IMR-90 (cell line): ENCODE results near the gene HMG20B. TPM values are rescaled to one million over a fixed set of nuclear protein-coding genes. Genes with fewer than 3 reads are reported as not detected.

ENCODE experiments used
- ATAC-seq: fragments of 200-7000 bp; cut with Tn5 transposase; 2 replicates; pipeline ENCODE4 v1.9.1; 2020; ENCODE audit warnings: low read depth, mild to moderate bottlenecking, moderate library complexity
- BruUV-seq: library from RNA; stranded (reverse); fragments of 400-500 nt; replicated peaks from 2 replicates; lab custom pipeline; 2021; lab: Mats Ljungman, UMichigan
- CTCF ChIA-PET: fragments of 300-600 bp; formaldehyde crosslinking; extraction: SDS; loops from one replicate; lab custom pipeline; 2021; ENCODE audit warnings: antibody characterized with exemption; lab: Yijun Ruan, JAX
- POLR2A ChIA-PET: fragments of 300-600 bp; sonication (Branson Sonifier 250); formaldehyde crosslinking; loops from one replicate; lab custom pipeline; 2022; ENCODE audit warnings: antibody characterized with exemption; ENCODE audit not compliant: unreplicated experiment; lab: Charles Lee
- DNase-seq: peaks from one replicate; pipeline ENCODE4 v3.0.0; 2013
- H2AFZ ChIP-seq: replicated peaks from 2 replicates; pipeline ENCODE3; 2013; ENCODE audit warnings: low read length, mild to moderate bottlenecking; ENCODE audit not compliant: poor library complexity
- H2AK5ac ChIP-seq: 2 replicates; pipeline ENCODE4 v1.6.1; 2013; ENCODE audit warnings: low read depth, low read length, inconsistent platforms
- H2AK9ac ChIP-seq: replicated peaks from 2 replicates; pipeline ENCODE3; 2013; ENCODE audit warnings: mild to moderate bottlenecking, low read depth, low read length, moderate library complexity; ENCODE audit not compliant: poor library complexity
- H2BK120ac ChIP-seq: 2 replicates; pipeline ENCODE4 v1.6.1; 2013; ENCODE audit warnings: low read depth, low read length, inconsistent platforms
- H2BK15ac ChIP-seq: 3 replicates; pipeline ENCODE4 v1.6.1; 2013; ENCODE audit warnings: low read depth, low read length, inconsistent platforms
- H2BK20ac ChIP-seq: 2 replicates; pipeline ENCODE4 v1.6.1; 2013; ENCODE audit warnings: low read depth, mild to moderate bottlenecking, inconsistent platforms, low read length, moderate library complexity
- H2BK5ac ChIP-seq: 2 replicates; pipeline ENCODE4 v1.6.1; 2013; ENCODE audit warnings: mild to moderate bottlenecking, low read depth, low read length, inconsistent platforms; ENCODE audit not compliant: poor library complexity, severe bottlenecking
- H3K14ac ChIP-seq: replicated peaks from 2 replicates; pipeline ENCODE4 v1.6.1; 2013; ENCODE audit warnings: low read depth, low read length, inconsistent platforms
- H3K18ac ChIP-seq: 2 replicates; pipeline ENCODE4 v1.6.1; 2013; ENCODE audit warnings: low read depth, low read length, control low read depth
- H3K23ac ChIP-seq: 2 replicates; pipeline ENCODE4 v1.6.1; 2013; ENCODE audit warnings: low read depth, low read length, inconsistent platforms
- H3K27ac ChIP-seq: 2 replicates; pipeline ENCODE4 v1.5.1; 2013; ENCODE audit warnings: mild to moderate bottlenecking, control low read depth, low read length; ENCODE audit not compliant: insufficient read depth
- H3K27me3 ChIP-seq: 2 replicates; pipeline ENCODE4 v1.6.1; 2013; ENCODE audit warnings: low read length; ENCODE audit not compliant: control insufficient read depth, insufficient read depth
- H3K36me3 ChIP-seq: 2 replicates; pipeline ENCODE4 v1.6.1; 2013; ENCODE audit warnings: low read length, mixed read lengths; ENCODE audit not compliant: control insufficient read depth, insufficient read depth
- H3K4ac ChIP-seq: 2 replicates; pipeline ENCODE4 v1.6.1; 2013; ENCODE audit warnings: low read depth, low read length, inconsistent platforms
- H3K4me1 ChIP-seq: 2 replicates; pipeline ENCODE4 v1.6.1; 2013; ENCODE audit warnings: low read length, mixed read lengths; ENCODE audit not compliant: control insufficient read depth, insufficient read depth
- H3K4me2 ChIP-seq: 2 replicates; pipeline ENCODE4 v1.6.1; 2013; ENCODE audit warnings: low read depth, mild to moderate bottlenecking, control low read depth, low read length, moderate library complexity
- H3K4me3 ChIP-seq: 2 replicates; pipeline ENCODE4 v1.5.1; 2013; ENCODE audit warnings: low read depth, mild to moderate bottlenecking, control low read depth, low read length, moderate library complexity; ENCODE audit not compliant: insufficient read depth
- H3K56ac ChIP-seq: 2 replicates; pipeline ENCODE4 v1.6.1; 2013; ENCODE audit warnings: low read length, inconsistent platforms; ENCODE audit not compliant: insufficient read depth; ENCODE audit errors: extremely low read depth
- H3K79me1 ChIP-seq, 2 experiments: 2 replicates each; pipeline ENCODE4 v1.6.1; 2013; ENCODE audit warnings: low read length in 2 of 2, inconsistent platforms in 1 of 2, low read depth in 1 of 2
- H3K9ac ChIP-seq: 2 replicates; pipeline ENCODE4 v1.6.1; 2013; ENCODE audit warnings: low read depth, low read length, control low read depth
- H3K9me1 ChIP-seq: 2 replicates; pipeline ENCODE4 v1.6.1; 2013; ENCODE audit warnings: low read length, inconsistent platforms; ENCODE audit not compliant: insufficient read depth
- H3K9me3 ChIP-seq: 2 replicates; pipeline ENCODE4 v1.6.1; 2013; ENCODE audit warnings: low read length; ENCODE audit not compliant: control insufficient read depth, insufficient read depth
- H4K20me1 ChIP-seq: 2 replicates; pipeline ENCODE4 v1.6.1; 2013; ENCODE audit warnings: low read length, inconsistent platforms; ENCODE audit not compliant: insufficient read depth
- H4K5ac ChIP-seq: 2 replicates; pipeline ENCODE4 v1.6.1; 2013; ENCODE audit warnings: mild to moderate bottlenecking, low read depth, low read length, control low read depth
- H4K8ac ChIP-seq, 2 experiments: 2 replicates each; pipeline ENCODE4 v1.6.1; 2013; ENCODE audit warnings: low read depth in 2 of 2, low read length in 2 of 2, control low read depth in 1 of 2, inconsistent platforms in 1 of 2
- H4K91ac ChIP-seq: 2 replicates; pipeline ENCODE4 v1.6.1; 2013; ENCODE audit warnings: low read depth, low read length, inconsistent platforms; ENCODE audit not compliant: insufficient read depth
- MAZ ChIP-seq: IDR thresholded peaks from 2 replicates; pipeline ENCODE4 v1.6.1; 2012; ENCODE audit warnings: low read depth, mild to moderate bottlenecking, low read length, improper control_type of control experiment, moderate library complexity, borderline replicate concordance
- POLR2A ChIP-seq: IDR thresholded peaks from 2 replicates; pipeline ENCODE4 v1.6.1; 2012; ENCODE audit warnings: mild to moderate bottlenecking, low read depth, low read length
- RFX5 ChIP-seq: IDR thresholded peaks from 2 replicates; pipeline ENCODE4 v1.8.0; 2012; ENCODE audit warnings: low read depth, mild to moderate bottlenecking, low read length, moderate library complexity
- SMC3 ChIP-seq: fragments of 150-350 bp; IDR thresholded peaks from 2 replicates; pipeline ENCODE4 v1.6.1; 2016; ENCODE audit warnings: low read depth, mild to moderate bottlenecking, antibody characterized with exemption, low read length, moderate library complexity
- WGBS, 2 experiments: methylation state at CpG; one replicate each; pipeline versions ENCODE4 v1.1.5 to v1.1.7; 2013; ENCODE audit warnings: missing lambda C conversion rate in 2 of 2; ENCODE audit not compliant: insufficient read length in 1 of 2; ENCODE audit errors: extremely low coverage in 2 of 2; 5-methylcytosine and 5-hydroxymethylcytosine counted together
- dilution Hi-C: fragments of 300-500 bp; cut with HindIII; formaldehyde crosslinking; loops from one replicate; pipeline ENCODE4 v1.14.3; 2018; ENCODE audit warnings: low sequenced_read_pairs; ENCODE audit not compliant: unreplicated experiment
- in situ Hi-C: fragments of 300-500 bp; cut with MboI; formaldehyde crosslinking; loops from 3 replicates; pipeline ENCODE4 v1.14.3; 2019; ENCODE audit warnings: low sequenced_read_pairs, inconsistent platforms, mixed read lengths
- intact Hi-C: fragments of 100-400 bp; cut with micrococcal nuclease; formaldehyde crosslinking; loops from 2 replicates; pipeline ENCODE4 v1.10.0; 2022
- polyA plus RNA-seq, 3 experiments: library from polyadenylated mRNA; depleted of rRNA; stranded (reverse); fragments of >200 nt; gene quantifications; 2 replicates each; pipeline ENCODE4 v1.2.3, GENCODE V29; 2012; ENCODE audit warnings: low replicate concordance in 1 of 3
- total RNA-seq: library from RNA; depleted of rRNA; stranded (reverse); fragments of >200 nt; gene quantifications from 2 replicates; pipeline ENCODE4 v1.2.3, GENCODE V29; 2012

HMG20B gene
- total and polyA plus RNA-seq, 2 of the 4 experiments (the other 2 are of a cell fraction): 57.5 to 63.8 TPM

GRCh38 chr19:3591876-3592613, 19.3 kb downstream of the HMG20B start:
- no peak for ATAC-seq
- H3K4me2 ChIP-seq: no peak overlapping the region
- H3K27me3 ChIP-seq: peaks cover 2% of the 10 kb centered on the region; the same call in 1 of the 2 replicates
- H2BK5ac ChIP-seq: no peak overlapping the region
- H3K4ac ChIP-seq: no peak overlapping the region
- H3K4me3 ChIP-seq: no peak overlapping the region
- no peak overlapping the region for H2BK15ac ChIP-seq
- H2AFZ ChIP-seq: no peak overlapping the region
- no peak overlapping the region for H4K8ac ChIP-seq
- H3K56ac ChIP-seq: no peak overlapping the region
- CTCF ChIA-PET: interaction anchor here (0.9 kb wide), 1 partner anchor 7 kb away, joined by 5 read pairs; no protein-coding TSS in a partner anchor
- no peak overlapping the region for H4K5ac ChIP-seq
- no peaks in the 10 kb centered on the region for H4K20me1 ChIP-seq
- TF ChIP-seq SMC3 (no peak), MAZ (no peak), RFX5 (no peak), POLR2A (no peak)
- intact Hi-C loops (no loop called here), in situ Hi-C loops (no loop called here), dilution Hi-C loops (no loop called here)
- no peaks in the 10 kb centered on the region for H3K36me3 ChIP-seq
- H3K9me1 ChIP-seq: no peaks in the 10 kb centered on the region
- no peaks in the 10 kb centered on the region for H3K79me1 ChIP-seq
- no peak overlapping the region for H3K14ac ChIP-seq
- no peak for DNase-seq
- H2AK9ac ChIP-seq: no peak overlapping the region
- no peak overlapping the region for H3K23ac ChIP-seq
- H3K4me1 ChIP-seq: no peaks in the 10 kb centered on the region
- H4K91ac ChIP-seq: no peak overlapping the region
- no peak overlapping the region for H2BK120ac ChIP-seq
- H3K9ac ChIP-seq: no peak overlapping the region
- POLR2A ChIA-PET: no interaction called here
- 76% methylated on average over 8 of the region's 9 CpGs; no CpG with 5 or more reads in 1 of the 2 experiments for WGBS, 2 experiments
- no peak overlapping the region for H2AK5ac ChIP-seq
- no peak overlapping the region for H2BK20ac ChIP-seq
- H3K18ac ChIP-seq: no peak overlapping the region
- no TSS peak for BruUV-seq
- H3K27ac ChIP-seq: no peak overlapping the region
- no peaks in the 10 kb centered on the region; the same call in 1 of the 2 replicates for H3K9me3 ChIP-seq
